ENCODE data around the gene EIF5AL1. TPM values are rescaled to one million over a fixed set of nuclear protein-coding genes. Genes with fewer than 3 reads are reported as not detected.
"Not testable (repeated sequence)": the region's sequence is repeated elsewhere in the genome, so short reads cannot be mapped to it uniquely, and the experiment has no call there.

The EIF5AL1 gene
- total RNA-seq, 1 donor from 2014 or later = 0.26 TPM

DNA sequence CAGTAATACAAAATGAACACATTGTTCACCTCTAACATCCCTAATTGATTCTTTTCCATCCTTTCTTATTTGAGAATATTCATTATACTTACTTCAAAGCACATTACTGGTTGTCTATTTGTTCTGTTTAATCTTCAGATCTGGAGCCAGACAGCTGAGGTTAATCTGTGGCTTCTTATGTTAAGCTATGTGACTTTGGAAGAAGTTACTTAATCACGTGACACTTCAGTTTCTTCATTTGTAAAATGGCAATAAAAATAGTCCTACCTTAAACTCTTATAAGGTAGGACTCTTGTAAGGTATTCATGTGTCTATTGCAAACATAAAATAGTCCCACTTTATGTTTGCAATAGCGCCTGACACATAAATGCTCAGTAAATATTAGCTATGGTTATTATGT is 34.8 kb downstream of the EIF5AL1 start:
- DNase-seq (ENCODE audit: low read depth); FAIRE-seq; H3K27me3 ChIP-seq (ENCODE audit: control insufficient read depth, insufficient read depth, low read length); H3K36me3 ChIP-seq (ENCODE audit: control insufficient read depth, insufficient read depth, low read length); H3K4me3 ChIP-seq (ENCODE audit: low read depth, low read length): not testable (repeated sequence)

DNA sequence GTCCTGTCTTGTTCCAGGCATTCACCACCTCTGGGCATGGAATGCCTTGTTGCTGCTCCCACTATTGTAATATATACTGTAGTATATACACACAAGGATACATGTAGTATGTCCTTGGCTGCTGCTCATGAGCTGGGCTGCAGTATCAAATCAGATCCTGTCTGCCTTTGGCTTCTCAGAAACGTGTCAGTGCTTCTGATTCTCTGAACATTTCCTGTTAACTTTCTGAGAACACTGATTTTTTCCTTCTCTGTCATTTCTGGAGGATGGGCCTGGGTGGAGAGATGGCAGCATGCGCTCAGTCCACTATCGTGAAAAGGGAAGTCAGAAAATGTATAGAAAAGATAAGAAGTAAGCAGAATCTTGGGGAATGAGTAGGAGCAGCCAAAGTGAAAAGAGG is 35.6 kb downstream of the EIF5AL1 start:
- Histone ChIP-seq H3K36me3 (ENCODE audit: control insufficient read depth, insufficient read depth, low read length) (no peaks in the 10 kb centered on the region), H3K4me3 (ENCODE audit: low read depth, low read length) (no peak overlapping the region), H3K27me3 (ENCODE audit: control insufficient read depth, insufficient read depth, low read length) (peaks cover 4% of the 10 kb centered on the region)
- FAIRE-seq = no peak
- no peak for DNase-seq (ENCODE audit: low read depth)
- TF ChIP-seq, protein P1, sequence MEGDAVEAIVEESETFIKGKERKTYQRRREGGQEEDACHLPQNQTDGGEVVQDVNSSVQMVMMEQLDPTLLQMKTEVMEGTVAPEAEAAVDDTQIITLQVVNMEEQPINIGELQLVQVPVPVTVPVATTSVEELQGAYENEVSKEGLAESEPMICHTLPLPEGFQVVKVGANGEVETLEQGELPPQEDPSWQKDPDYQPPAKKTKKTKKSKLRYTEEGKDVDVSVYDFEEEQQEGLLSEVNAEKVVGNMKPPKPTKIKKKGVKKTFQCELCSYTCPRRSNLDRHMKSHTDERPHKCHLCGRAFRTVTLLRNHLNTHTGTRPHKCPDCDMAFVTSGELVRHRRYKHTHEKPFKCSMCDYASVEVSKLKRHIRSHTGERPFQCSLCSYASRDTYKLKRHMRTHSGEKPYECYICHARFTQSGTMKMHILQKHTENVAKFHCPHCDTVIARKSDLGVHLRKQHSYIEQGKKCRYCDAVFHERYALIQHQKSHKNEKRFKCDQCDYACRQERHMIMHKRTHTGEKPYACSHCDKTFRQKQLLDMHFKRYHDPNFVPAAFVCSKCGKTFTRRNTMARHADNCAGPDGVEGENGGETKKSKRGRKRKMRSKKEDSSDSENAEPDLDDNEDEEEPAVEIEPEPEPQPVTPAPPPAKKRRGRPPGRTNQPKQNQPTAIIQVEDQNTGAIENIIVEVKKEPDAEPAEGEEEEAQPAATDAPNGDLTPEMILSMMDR (IDR thresholded peaks at IDR 0.05; ENCODE audit: insufficient read depth, low read length, severe bottlenecking) = no peak

DNA sequence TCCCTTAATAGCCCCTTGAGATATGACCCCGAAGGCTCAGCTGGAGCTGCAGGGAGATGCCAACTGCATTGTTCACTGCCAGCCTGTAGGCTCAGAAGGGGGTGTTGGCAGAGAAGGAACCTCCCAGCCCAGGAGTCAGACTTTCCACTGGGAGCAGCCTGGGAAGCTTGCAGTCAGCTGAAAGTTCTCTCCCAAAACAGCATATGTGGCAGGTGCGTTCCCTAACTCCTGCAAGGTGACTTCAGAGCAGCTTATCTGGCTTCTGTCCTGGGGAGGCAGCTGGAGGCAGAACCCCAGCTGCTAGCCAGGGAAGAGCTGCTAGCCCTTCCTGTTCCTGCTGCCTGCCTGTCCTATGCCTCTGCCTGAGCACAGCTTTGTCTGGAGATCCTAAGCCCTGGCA is 39.8 kb downstream of the EIF5AL1 start:
- FAIRE-seq (no peak), DNase-seq (ENCODE audit: low read depth) (no peak)
- TF ChIP-seq, protein P1 (IDR thresholded peaks at IDR 0.05; ENCODE audit: insufficient read depth, low read length, severe bottlenecking) = no peak
- Histone ChIP-seq H3K27me3 (ENCODE audit: control insufficient read depth, insufficient read depth, low read length) (peaks cover 4% of the 10 kb centered on the region), H3K4me3 (ENCODE audit: low read depth, low read length) (no peak overlapping the region), H3K36me3 (ENCODE audit: control insufficient read depth, insufficient read depth, low read length) (no peaks in the 10 kb centered on the region)

DNA sequence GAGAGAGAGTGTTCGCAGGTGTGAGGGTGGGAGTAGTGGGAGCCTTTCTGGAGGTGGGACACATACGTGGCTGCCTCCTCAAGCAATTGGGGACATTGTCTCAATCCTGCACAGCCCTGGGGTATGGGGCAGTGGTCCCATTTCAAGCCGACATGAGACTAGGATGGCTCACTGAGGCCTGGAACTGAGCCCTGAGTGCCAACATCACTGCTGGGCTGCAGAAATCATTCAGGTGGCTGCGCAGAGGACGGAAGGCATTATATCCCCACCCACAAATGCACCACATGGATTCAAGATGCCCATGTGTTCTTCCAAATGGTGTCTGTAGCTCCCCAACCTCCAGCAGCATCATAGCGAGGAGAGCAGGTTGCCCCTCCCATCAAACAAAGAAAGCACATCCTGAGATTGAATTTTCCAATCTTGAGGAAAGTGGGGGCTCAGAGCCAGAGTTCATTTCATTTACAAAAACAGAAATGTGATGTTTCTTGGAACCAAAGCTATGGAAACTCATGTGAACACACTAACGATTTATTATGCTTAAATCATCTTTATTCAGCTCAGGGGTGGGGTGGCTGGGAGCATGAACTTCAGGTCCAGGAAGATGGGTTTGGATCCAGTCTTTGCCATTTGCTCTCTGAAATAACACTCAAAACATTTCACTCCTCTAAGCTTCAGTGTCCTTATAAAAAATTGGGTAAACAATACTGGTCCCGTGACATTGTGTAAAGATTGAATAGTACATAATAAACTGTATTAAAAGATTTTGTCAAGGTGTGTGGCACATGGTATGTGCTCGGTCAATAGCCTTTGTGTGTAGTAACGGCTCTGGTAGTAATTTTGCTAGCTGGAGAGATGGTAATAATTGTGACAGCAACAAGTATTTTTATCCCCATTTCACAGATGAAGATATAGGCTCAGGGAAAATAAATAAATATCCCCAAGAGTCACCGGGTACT is 43.3 kb downstream of the EIF5AL1 start:
- Histone ChIP-seq H3K36me3 (ENCODE audit: control insufficient read depth, insufficient read depth, low read length) (no peaks in the 10 kb centered on the region), H3K4me3 (ENCODE audit: low read depth, low read length) (no peak overlapping the region), H3K27me3 (ENCODE audit: control insufficient read depth, insufficient read depth, low read length) (peaks cover 4% of the 10 kb centered on the region)
- TF ChIP-seq, protein P1 (IDR thresholded peaks at IDR 0.05; ENCODE audit: insufficient read depth, low read length, severe bottlenecking) = no peak
- no peak for DNase-seq (ENCODE audit: low read depth)
- FAIRE-seq = no peak

DNA sequence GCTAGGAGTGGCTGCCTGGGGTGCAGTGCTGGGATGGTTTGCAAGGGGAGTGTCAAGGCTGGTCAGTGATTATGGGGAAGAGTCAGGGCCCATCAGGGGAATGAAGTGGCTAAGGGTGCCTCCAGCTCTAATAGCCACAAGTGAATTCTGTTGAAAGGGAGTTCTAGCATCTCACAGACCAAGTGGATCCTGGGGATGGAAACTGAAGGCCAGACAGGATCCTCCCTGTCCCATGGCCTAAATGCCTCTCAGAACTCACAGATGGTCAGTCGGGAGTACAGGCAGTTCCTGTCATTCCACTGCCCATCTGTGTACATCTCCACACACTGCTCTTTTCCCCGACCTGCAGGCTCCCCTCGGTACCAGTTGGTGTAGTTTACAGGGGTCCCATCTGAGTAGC is 44.6 kb downstream of the EIF5AL1 start:
- H3K27me3 ChIP-seq (ENCODE audit: control insufficient read depth, insufficient read depth, low read length); DNase-seq (ENCODE audit: low read depth); H3K36me3 ChIP-seq (ENCODE audit: control insufficient read depth, insufficient read depth, low read length); H3K4me3 ChIP-seq (ENCODE audit: low read depth, low read length): not testable (repeated sequence)
- FAIRE-seq = peak; percentile 99

DNA sequence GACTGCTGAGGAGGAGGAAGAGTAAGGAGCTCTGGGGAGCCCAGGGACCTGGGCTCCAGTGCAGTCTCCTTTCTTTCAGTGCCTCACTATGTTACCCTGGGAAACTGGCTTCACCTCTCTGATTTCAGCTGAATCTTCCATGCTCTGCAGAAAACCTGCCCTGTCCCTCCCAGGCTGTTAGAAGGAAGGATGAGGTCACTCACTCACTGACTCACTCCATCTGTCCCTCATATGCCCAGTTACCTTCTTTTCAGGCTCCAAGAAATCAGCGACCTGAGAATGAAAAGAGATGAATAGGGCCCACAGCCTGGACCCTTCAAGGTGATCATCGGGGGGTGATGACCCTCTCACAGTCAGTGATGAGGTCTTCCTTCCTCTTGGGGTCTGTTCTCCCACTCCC is 47.4 kb downstream of the EIF5AL1 start:
- DNase-seq (ENCODE audit: low read depth) = peak; percentile 72
- Histone ChIP-seq H3K36me3 (ENCODE audit: control insufficient read depth, insufficient read depth, low read length) (no peaks in the 10 kb centered on the region), H3K4me3 (ENCODE audit: low read depth, low read length) (no peak overlapping the region), H3K27me3 (ENCODE audit: control insufficient read depth, insufficient read depth, low read length) (no peaks in the 10 kb centered on the region)
- TF ChIP-seq, protein P1 (IDR thresholded peaks at IDR 0.05; ENCODE audit: insufficient read depth, low read length, severe bottlenecking) = no peak
- FAIRE-seq = no peak
